Large intestine (tissue), 12 donors: ENCODE data around the gene MLST8. TPM values are rescaled to one million over a fixed set of nuclear protein-coding genes. Genes with fewer than 3 reads are reported as not detected.

Experiments
- DNase-seq, 2 donors: peaks; one replicate each; pipeline versions ENCODE4 v3.0.0 to v3.0.0-alpha.2; 2013
- H3K27ac ChIP-seq: one replicate; pipeline ENCODE4 v1.5.1; 2013; ENCODE audit warnings: low read length
- H3K27me3 ChIP-seq: 2 replicates; pipeline ENCODE4 v1.6.1; 2013; ENCODE audit warnings: low read length; ENCODE audit not compliant: control insufficient read depth, insufficient read depth
- H3K36me3 ChIP-seq: 2 replicates; pipeline ENCODE4 v1.6.1; 2013; ENCODE audit warnings: low read length; ENCODE audit not compliant: control insufficient read depth, insufficient read depth
- H3K4me1 ChIP-seq: one replicate; pipeline ENCODE4 v1.6.1; 2013; ENCODE audit warnings: low read length; ENCODE audit not compliant: control insufficient read depth, insufficient read depth
- H3K4me3 ChIP-seq: one replicate; pipeline ENCODE4 v1.5.1; 2013; ENCODE audit warnings: low read length
- H3K9me3 ChIP-seq: one replicate; pipeline ENCODE4 v1.6.1; 2013; ENCODE audit warnings: mild to moderate bottlenecking, low read depth, low read length, moderate library complexity; ENCODE audit not compliant: control insufficient read depth
- WGBS: methylation state at CpG from one replicate; pipeline ENCODE4 v1.1.5; 2013; ENCODE audit warnings: low lambda C conversion rate; ENCODE audit not compliant: insufficient coverage; 5-methylcytosine and 5-hydroxymethylcytosine counted together
- long read RNA-seq, 11 donors: transcript quantifications; one replicate each; lab custom pipeline, GENCODE V29; 2026
- polyA plus RNA-seq: library from polyadenylated mRNA; unstranded; fragments of 120-200 nt; gene quantifications from one replicate; pipeline ENCODE4 v1.2.1, GENCODE V29; 2013

The MLST8 gene
- 40.0 TPM for polyA plus RNA-seq
- long read RNA-seq, donor 1, transcript MLST8-232 (9 exons, 1,870 nt) = major isoform, 6 of 12 reads
- long read RNA-seq, donor 1, partial matches to known transcripts = 0 of 12 reads
- long read RNA-seq, donor 1, other reads (novel, unspliced or antisense) = 0 of 12 reads
- long read RNA-seq, donor 2, transcript MLST8-232 (9 exons, 1,870 nt) = major isoform, 6 of 17 reads
- long read RNA-seq, donor 2, partial matches to known transcripts = 0 of 17 reads
- long read RNA-seq, donor 2, other reads (novel, unspliced or antisense) = 0 of 17 reads
- long read RNA-seq, donor 3 = 0 reads
- long read RNA-seq, donor 4, partial matches to known transcripts = 0 of 1 reads
- long read RNA-seq, donor 4, other reads (novel, unspliced or antisense) = 0 of 1 reads
- long read RNA-seq, donor 5, partial matches to known transcripts = 5 of 13 reads
- long read RNA-seq, donor 5, other reads (novel, unspliced or antisense) = 0 of 13 reads
- long read RNA-seq, donor 6, transcript MLST8-215 (9 exons, 1,861 nt) = major isoform, 5 of 16 reads
- long read RNA-seq, donor 6, partial matches to known transcripts = 0 of 16 reads
- long read RNA-seq, donor 6, other reads (novel, unspliced or antisense) = 0 of 16 reads
- long read RNA-seq, donor 7, partial matches to known transcripts = 7 of 16 reads
- long read RNA-seq, donor 7, other reads (novel, unspliced or antisense) = 0 of 16 reads
- long read RNA-seq, donor 8, transcript MLST8-232 (9 exons, 1,870 nt) = major isoform, 5 of 17 reads
- long read RNA-seq, donor 8, partial matches to known transcripts = 0 of 17 reads
- long read RNA-seq, donor 8, other reads (novel, unspliced or antisense) = 0 of 17 reads
- long read RNA-seq, donor 9, partial matches to known transcripts = 8 of 27 reads
- long read RNA-seq, donor 9, other reads (novel, unspliced or antisense) = 0 of 27 reads
- long read RNA-seq, donor 10, transcript MLST8-230 (8 exons, 2,116 nt) = minor isoform, 5 of 24 reads
- long read RNA-seq, donor 10, transcript MLST8-232 (9 exons, 1,870 nt) = major isoform, 11 of 24 reads
- long read RNA-seq, donor 10, partial matches to known transcripts = 0 of 24 reads
- long read RNA-seq, donor 10, other reads (novel, unspliced or antisense) = 0 of 24 reads
- long read RNA-seq, donor 11, partial matches to known transcripts = 0 of 7 reads
- long read RNA-seq, donor 11, other reads (novel, unspliced or antisense) = 0 of 7 reads

GRCh38 chr16:2205104-2205966 is at the start of gene MLST8:
MLST8 (plus strand) TSS chr16:2205454; CDS start chr16:2206086, 632 bp downstream.
- Histone ChIP-seq H3K36me3 (peaks cover 32% of the 10 kb centered on the region), H3K27me3 (peaks cover 5% of the 10 kb centered on the region), H3K9me3 (peaks cover 5% of the 10 kb centered on the region), H3K4me3 (peak within 1 kb of the TSS; percentile 93), H3K4me1 (peaks cover 11% of the 10 kb centered on the region), H3K27ac (peak within 1 kb of the TSS; percentile 93)
- no CpG with 5 or more reads among the region's 93 CpGs for WGBS
- DNase-seq = peak; percentile 78 to 93

GRCh38 chr16:2155977-2156848 is 49.0 kb upstream of the MLST8 start:
- WGBS = no CpG with 5 or more reads among the region's 47 CpGs
- DNase-seq = peak in 1 of 2 donors; percentile 47
- no peaks in the 10 kb centered on the region for H3K27me3 ChIP-seq
- peak overlapping the region; percentile 63 for H3K27ac ChIP-seq
- no peaks in the 10 kb centered on the region for H3K9me3 ChIP-seq
- peak overlapping the region; percentile 90 for H3K4me3 ChIP-seq
- H3K36me3 ChIP-seq = peaks cover 11% of the 10 kb centered on the region
- H3K4me1 ChIP-seq = peaks cover 68% of the 10 kb centered on the region

GRCh38 chr16:2156849-2157224 is 48.4 kb upstream of the MLST8 start:
- DNase-seq = no peak
- WGBS = no CpG with 5 or more reads among the region's 5 CpGs
- H3K27ac ChIP-seq = peak overlapping the region; percentile 47

GRCh38 chr16:2157480-2158261 is 47.6 kb upstream of the MLST8 start:
- Histone ChIP-seq H3K9me3 (no peaks in the 10 kb centered on the region), H3K27me3 (no peaks in the 10 kb centered on the region), H3K4me3 (peak overlapping the region; percentile 90), H3K36me3 (peaks cover 4% of the 10 kb centered on the region), H3K4me1 (peaks cover 68% of the 10 kb centered on the region), H3K27ac (peak overlapping the region; percentile 47)
- peak in 1 of 2 donors; percentile 60 for DNase-seq
- no CpG with 5 or more reads among the region's 27 CpGs for WGBS

More at GRCh38 chr16:2156849-2157224, 48.4 kb upstream of the MLST8 start:
- Histone ChIP-seq H3K4me3 (peak overlapping the region; percentile 90), H3K36me3 (peaks cover 5% of the 10 kb centered on the region), H3K4me1 (peaks cover 68% of the 10 kb centered on the region), H3K27me3 (no peaks in the 10 kb centered on the region), H3K9me3 (no peaks in the 10 kb centered on the region)

- H3K9me3 ChIP-seq = no peaks in the 10 kb centered on the region
- peak overlapping the region; percentile 47 for H3K27ac ChIP-seq
- no peaks in the 10 kb centered on the region for H3K36me3 ChIP-seq
- H3K27me3 ChIP-seq = no peaks in the 10 kb centered on the region
- H3K4me3 ChIP-seq = no peak overlapping the region
- WGBS = no CpG with 5 or more reads among the region's 15 CpGs
- H3K4me1 ChIP-seq = peaks cover 68% of the 10 kb centered on the region
- no peak for DNase-seq
Measured at GRCh38 chr16:2158262-2158638, 47.0 kb upstream of the MLST8 start.

GRCh38 chr16:2159175-2159838 is 45.9 kb upstream of the MLST8 start:
- Histone ChIP-seq H3K4me1 (peaks cover 72% of the 10 kb centered on the region), H3K9me3 (peaks cover 9% of the 10 kb centered on the region), H3K36me3 (no peaks in the 10 kb centered on the region), H3K27me3 (no peaks in the 10 kb centered on the region), H3K27ac (peak overlapping the region; percentile 47), H3K4me3 (no peak overlapping the region)
- WGBS = no CpG with 5 or more reads among the region's 24 CpGs
- DNase-seq = peak in 1 of 2 donors; percentile 58

- Histone ChIP-seq H3K27me3 (no peaks in the 10 kb centered on the region), H3K9me3 (peaks cover 19% of the 10 kb centered on the region), H3K36me3 (peaks cover 6% of the 10 kb centered on the region), H3K27ac (peak overlapping the region; percentile 30), H3K4me3 (no peak overlapping the region), H3K4me1 (peaks cover 77% of the 10 kb centered on the region)
- DNase-seq = peak in 1 of 2 donors; percentile 33
- no CpG with 5 or more reads among the region's 20 CpGs for WGBS
Measured at GRCh38 chr16:2160915-2161551, 44.2 kb upstream of the MLST8 start.

GRCh38 chr16:2161911-2162310 is 43.3 kb upstream of the MLST8 start:
- H3K27ac ChIP-seq = peak overlapping the region; percentile 94
- peaks cover 14% of the 10 kb centered on the region for H3K36me3 ChIP-seq
- no CpG with 5 or more reads among the region's 10 CpGs for WGBS

More at GRCh38 chr16:2161911-2162310, 43.3 kb upstream of the MLST8 start:
- Histone ChIP-seq H3K9me3 (peaks cover 19% of the 10 kb centered on the region), H3K27me3 (no peaks in the 10 kb centered on the region), H3K4me3 (no peak overlapping the region), H3K4me1 (peaks cover 83% of the 10 kb centered on the region)
- DNase-seq = no peak
